Measurements from ENCODE around the gene FAM193A. TPM values are rescaled to one million over a fixed set of nuclear protein-coding genes. Genes with fewer than 3 reads are reported as not detected.

The FAM193A gene
- total RNA-seq, 4 donors from 2014 or later: 17.1 to 51.2 (median 28.1) TPM

- H3K4me1 ChIP-seq: no peaks in the 10 kb centered on the region
- H3K27me3 ChIP-seq: no peaks in the 10 kb centered on the region
- H3K4me3 ChIP-seq: no peak overlapping the region
- H3K9me3 ChIP-seq: no peaks in the 10 kb centered on the region
- H3K27ac ChIP-seq: no peak overlapping the region
- H3K36me3 ChIP-seq: no peaks in the 10 kb centered on the region
- intact Hi-C loops (cut with DNase I; ENCODE audit: low total_unique reads): no loop called here
- DNase-seq: no peak
- TF ChIP-seq CTCF (IDR thresholded peaks at IDR 0.05) (no peak), POLR2A (IDR thresholded peaks at IDR 0.05) (no peak)
Observed at GRCh38 chr4:2765832-2766526, 229.5 kb downstream of the FAM193A start.

- Histone ChIP-seq H3K27ac (no peak overlapping the region), H3K36me3 (no peaks in the 10 kb centered on the region), H3K27me3 (no peaks in the 10 kb centered on the region), H3K9me3 (no peaks in the 10 kb centered on the region), H3K4me3 (no peak overlapping the region), H3K4me1 (no peaks in the 10 kb centered on the region)
- no peak for DNase-seq
- intact Hi-C loops (cut with DNase I; ENCODE audit: low total_unique reads): no loop called here
- TF ChIP-seq POLR2A (IDR thresholded peaks at IDR 0.05) (no peak), CTCF (IDR thresholded peaks at IDR 0.05) (no peak)
Observed at GRCh38 chr4:2767046-2767704, 230.7 kb downstream of the FAM193A start.

- Histone ChIP-seq H3K4me1 (no peaks in the 10 kb centered on the region), H3K4me3 (no peak overlapping the region), H3K27me3 (no peaks in the 10 kb centered on the region), H3K9me3 (no peaks in the 10 kb centered on the region), H3K27ac (no peak overlapping the region), H3K36me3 (no peaks in the 10 kb centered on the region)
- no peak for DNase-seq
- intact Hi-C loops (cut with DNase I; ENCODE audit: low total_unique reads): no loop called here
- TF ChIP-seq CTCF (IDR thresholded peaks at IDR 0.05) (no peak), POLR2A (IDR thresholded peaks at IDR 0.05) (no peak)
Observed at GRCh38 chr4:2767705-2768074, 231.2 kb downstream of the FAM193A start.

GRCh38 chr4:2768124-2768523 is 231.7 kb downstream of the FAM193A start:
- intact Hi-C loops (cut with DNase I; ENCODE audit: low total_unique reads): no loop called here
- DNase-seq: no peak
- H3K27me3 ChIP-seq: no peaks in the 10 kb centered on the region

More at GRCh38 chr4:2768124-2768523, 231.7 kb downstream of the FAM193A start:
- Histone ChIP-seq H3K4me3 (no peak overlapping the region), H3K27ac (no peak overlapping the region), H3K4me1 (no peaks in the 10 kb centered on the region), H3K36me3 (no peaks in the 10 kb centered on the region), H3K9me3 (no peaks in the 10 kb centered on the region)
- TF ChIP-seq POLR2A (IDR thresholded peaks at IDR 0.05): no peak
- no peak for TF ChIP-seq CTCF (IDR thresholded peaks at IDR 0.05)
